Measurements from ENCODE around the gene TMEM132C.

The TMEM132C gene

DNA sequence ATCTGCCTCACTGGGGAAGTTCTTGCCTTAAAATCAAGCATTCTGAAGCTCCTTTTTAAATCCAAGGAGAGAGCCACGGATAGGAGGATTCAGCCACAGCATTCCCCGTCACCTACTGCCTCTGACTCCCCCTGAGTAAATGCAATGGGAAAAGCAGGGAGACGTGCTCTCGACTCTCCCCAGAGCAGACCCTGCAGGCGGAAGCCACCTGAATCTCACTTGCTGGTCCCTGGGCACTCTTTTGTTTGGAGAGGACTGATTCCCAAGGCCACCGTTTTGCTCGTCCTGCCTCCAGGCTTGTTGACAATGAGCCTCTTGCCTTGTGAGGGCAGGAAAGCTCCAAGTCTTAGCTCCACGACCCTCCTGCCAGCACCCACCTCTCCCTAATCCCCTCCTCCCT lies 352.3 kb downstream of the TMEM132C start:
- no peak for DNase-seq

DNA sequence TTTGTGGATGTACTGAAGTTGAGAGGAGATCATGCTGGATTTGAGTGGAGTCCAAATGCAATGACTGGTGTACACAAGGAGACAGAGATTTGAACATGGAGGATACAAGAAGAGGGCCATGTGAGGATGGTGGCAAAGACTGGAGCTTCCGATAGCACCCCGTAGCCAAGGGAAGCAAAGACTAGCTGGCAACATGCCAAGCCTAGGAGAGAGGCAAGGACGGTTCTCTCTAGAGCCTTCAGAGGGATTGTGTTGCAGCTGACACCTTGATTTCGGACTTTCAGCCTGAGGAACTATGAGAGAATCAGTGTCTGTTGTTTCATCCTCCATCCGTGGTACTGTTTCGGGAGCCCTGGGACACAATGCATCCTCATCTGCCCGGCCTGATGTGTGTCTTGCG lies 354.3 kb downstream of the TMEM132C start:
- no peak for DNase-seq

DNA sequence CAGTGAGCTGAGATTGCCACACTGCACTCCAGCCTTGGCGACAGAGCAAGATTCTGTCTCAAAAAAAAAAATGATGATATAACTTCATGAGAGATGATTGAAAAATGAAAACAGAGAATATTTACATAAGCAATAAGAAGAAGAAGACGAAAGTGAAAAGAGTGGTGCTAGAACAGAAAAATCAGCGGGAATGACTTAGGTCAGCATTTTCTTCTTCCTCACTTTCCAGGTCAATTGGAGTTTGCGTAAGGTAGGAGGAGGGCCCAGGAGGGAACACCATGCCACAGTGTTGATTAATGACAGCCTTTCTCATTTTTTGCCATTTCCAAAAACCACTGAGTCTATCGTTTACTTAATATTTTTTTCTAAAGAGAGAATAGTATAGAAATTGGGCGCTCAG lies 356.8 kb downstream of the TMEM132C start:
- no peak for DNase-seq

DNA sequence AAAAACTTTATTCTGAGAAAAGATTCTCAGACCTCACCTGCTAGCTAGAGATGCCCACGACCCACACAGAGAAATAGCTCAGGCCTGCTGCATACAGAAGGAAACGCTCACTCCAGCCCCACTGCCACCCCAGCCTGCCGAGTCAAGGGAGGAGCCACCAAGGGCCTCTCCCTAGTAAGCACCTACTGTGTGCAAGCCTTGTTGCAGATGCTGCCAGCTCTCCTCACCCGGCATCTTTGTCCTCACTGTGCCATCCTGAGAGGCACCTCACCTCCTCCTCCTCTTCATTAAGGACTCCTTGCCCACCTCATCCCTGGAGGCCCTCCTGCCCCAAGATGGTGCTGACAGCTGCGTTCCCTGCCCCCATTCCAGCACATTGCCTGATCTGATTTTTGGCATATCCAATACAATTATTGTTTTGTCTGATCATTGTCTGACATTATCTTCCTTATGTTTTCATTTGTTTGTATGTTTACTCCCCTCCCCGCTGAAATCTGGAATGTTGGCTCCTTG lies 359.9 kb downstream of the TMEM132C start:
- no peak for DNase-seq

DNA sequence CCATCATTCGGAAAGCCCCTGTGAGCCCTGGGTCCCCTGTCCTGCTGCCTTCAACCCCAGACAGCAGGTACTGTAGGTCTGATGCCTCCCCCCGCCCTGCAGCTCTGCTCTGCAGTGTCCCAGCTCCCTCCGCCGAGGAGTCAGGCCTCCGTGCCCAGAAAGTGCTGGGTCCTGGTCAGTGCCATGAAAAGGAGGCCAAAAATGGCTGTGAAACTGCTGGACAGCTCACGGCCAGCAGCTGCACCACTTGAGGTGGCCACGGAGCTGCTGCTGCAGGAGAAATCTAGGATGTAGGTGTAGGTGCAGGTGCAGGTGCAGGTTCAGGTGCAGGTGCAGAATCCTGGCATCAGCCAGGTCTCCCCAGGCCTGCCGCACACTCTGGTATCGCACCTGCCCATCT lies 360.7 kb downstream of the TMEM132C start:
- no peak for DNase-seq

DNA sequence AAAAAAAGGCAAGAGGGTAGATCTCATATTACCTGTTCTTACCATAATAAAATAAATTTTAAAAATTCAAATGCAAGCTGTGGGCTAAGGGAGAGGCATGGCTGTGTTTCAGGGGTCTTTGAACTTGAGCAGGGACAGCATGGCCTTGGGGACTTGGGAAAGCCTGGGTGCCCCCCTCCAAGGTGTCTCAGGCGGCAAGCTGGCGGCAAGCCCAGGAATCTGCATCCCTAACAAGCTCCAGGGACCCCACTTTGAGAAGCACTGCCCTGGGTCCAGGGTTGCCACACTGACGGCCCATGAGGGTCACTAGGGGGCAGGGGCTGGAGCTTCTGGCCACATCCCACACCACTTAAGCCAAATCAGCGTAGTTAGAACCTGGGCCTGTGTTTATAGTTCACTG lies 363.0 kb downstream of the TMEM132C start:
- DNase-seq: no peak

DNA sequence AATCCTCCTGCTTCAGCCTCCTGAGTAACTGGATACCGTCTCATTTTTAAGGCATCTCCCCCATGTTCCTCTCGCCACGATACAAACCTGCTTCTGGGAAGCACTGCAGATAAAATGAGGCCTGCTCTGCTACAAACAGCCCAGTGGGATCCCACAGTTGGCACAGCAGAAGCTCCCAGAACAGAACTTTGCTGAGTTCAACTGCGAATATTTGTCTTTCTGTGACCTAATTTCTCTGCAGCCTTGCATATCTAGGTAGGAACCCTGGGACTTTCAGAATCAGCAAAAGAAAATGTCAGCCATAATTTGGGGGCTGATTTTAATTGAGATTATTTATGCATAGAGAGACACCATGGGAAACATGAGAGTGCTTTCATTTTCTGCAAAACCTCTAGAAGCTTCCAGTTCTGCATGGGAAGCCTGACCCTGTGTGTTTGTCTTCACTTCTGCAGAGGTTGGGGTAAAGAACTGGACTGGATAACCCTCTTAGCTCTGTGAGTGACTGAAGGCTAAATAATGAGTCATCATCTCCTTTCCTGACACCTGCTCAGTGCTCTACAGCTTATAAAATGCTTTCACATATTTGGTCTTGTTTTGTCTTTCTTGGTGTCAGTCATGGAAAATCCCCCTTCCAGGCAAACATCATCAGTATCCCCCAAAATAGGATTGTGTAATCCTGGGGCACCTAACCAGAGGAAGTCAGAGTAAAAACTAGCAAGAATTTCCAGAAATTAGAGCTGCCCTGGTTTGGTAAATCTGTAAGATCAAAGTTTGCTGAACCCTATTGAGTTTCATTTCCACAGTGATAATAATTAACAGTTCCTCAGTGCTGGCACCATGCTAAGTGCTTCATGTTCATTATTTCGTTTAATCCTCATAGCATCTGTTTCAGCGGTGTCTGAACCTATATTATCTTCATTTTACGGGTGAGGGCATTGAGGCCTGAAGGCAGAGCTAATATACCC lies 371.0 kb downstream of the TMEM132C start:
- DNase-seq: no peak

DNA sequence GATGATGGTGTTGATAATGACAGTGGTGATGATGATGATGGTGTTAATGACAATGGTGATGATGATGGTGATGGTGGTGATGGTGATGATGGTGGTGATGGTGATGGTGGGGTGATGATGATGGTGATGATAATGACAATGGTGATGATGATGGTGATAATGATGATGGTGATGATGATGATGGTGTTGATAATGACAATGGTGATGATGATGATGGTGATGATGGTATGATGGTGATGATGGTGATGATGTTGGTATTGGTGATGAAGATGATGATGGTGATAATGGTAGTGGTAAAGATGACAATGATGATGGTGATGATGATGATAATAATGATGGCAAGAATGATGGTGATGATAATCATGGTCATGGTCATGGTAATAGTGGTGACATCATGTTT lies 372.1 kb downstream of the TMEM132C start:
- no peak for DNase-seq

DNA sequence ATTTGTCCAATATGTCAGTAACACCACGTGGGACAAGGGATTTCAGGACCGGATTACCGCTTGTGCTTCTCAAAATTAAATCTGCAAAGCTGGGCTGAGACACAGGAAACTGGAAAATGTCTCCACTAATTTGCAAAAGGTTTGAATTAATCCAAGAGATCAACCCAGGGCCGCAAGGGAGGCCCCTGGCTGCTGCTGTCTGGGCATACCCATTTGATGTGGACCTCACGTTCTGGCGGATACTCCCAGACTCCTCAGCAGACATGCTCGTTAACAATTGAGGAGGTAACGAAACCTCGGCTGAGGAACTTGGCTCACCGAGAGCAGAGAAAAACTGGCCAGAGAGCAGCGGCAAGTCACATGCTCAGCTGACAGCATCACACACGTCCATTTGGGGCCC lies 376.2 kb downstream of the TMEM132C start:
- DNase-seq: no peak

DNA sequence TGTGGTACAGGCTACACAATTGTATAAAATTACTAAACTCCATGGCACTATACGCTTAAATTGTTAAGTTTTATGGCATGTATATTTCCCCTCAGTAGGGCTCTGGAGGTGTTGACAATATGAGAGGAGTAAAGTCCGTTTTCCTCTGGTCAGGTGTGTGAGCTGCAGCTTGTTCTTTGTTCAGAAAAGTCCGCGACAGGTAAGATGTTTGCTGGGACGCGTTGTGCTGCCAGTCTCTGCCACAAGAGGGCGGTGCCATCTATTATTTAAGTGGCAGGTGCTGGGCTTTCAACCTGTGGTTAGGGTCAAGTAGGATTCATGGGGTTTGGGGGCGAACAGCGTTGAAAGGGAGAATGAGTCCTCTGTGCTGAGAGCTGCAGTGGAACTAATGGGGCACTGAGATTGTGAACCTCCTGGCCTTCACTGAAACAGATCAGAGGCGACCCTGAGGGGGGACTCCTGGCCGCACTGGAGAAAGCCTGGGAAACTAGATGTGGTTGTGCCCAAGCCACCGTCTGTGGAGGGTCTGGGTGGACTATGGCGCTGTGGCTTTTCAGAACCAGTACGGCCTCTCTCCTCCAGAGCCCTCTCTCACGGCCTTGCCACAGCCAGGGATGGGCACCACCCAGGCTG lies 377.8 kb downstream of the TMEM132C start:
- DNase-seq: no peak

DNA sequence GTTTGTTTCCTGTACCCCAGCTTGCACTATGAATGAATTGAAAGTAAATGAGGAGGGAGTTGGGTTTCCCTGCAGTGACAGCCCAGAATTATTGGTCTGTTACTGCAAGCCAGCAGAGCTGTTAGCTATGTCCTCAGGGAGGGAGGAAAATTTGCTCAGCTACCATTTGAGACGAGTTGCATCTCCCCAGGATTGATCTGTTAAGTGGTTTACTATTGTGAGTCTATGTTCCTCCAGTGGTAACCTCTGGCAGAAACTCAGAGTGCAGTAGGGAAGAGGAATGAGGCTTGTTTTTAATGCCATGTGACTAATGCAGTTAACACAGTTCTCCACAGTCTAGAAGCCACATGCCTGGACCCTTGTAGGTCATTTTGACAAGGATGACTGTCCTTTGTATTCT lies 382.9 kb downstream of the TMEM132C start:
- no peak for DNase-seq

DNA sequence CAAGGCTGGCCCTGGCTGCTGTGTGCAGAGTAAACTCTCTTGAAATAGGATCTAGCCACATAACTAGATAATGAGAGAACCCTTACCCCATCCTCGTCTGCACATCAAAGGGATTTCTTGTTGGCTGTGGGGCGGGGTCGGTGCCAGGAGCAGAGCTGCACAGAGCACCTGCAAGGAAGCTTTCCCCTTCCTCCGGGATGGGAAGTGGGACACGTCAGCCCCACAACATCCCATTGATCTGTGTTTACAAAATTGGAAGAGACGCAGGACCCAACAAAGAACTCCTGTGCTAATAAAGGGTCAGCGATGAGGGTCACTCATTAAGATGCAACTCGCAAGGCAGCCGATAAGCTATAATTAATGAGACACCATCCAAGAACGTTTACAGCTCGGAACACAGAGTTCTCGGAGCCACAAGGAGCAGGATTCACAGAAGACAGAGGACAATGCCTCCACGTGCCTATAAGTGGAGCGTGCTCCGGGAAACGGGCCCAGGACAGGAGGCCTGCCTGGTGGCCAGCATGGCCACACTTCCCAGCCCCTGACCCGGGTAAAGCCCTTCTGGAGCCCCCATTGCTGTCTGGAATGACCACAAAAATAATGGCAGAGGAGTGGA lies 385.3 kb downstream of the TMEM132C start:
- DNase-seq: no peak

DNA sequence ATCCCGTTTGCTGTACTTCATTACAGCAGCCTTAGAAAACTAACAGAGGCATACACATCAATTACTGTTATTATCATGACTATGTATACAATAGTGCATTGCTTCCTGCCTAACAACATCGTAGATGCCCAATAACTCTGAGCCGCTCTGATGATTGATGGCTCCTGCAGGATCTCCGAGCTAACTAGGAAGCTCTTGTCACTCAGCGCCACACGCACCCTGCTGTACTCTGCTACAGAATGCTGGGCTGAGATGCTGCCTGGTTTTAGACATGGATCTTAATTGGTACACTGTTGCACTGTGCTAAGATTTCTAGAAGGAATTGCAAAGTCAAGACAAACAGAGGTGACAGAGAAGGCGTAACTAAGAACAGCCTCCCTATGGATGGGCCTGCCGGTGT lies 387.5 kb downstream of the TMEM132C start:
- no peak for DNase-seq

DNA sequence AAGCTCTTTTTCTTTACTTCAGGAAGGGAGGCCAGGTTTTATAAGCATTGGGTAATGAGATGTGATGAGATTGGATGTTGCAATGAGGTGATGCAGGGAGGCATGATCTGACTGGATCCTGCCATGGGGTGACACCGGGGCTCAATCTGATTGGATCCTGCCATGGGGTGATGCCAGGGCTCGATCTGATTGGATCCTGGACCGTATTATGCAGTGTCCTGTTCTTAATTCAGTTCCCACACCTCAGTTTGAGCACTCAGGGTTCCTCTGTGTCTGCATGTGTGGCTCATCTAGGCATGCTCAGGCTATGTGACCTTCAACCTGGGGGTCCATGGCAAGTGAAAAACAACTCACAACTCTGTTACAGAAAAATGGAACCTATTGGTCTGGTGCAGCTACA lies 390.4 kb downstream of the TMEM132C start:
- no peak for DNase-seq

DNA sequence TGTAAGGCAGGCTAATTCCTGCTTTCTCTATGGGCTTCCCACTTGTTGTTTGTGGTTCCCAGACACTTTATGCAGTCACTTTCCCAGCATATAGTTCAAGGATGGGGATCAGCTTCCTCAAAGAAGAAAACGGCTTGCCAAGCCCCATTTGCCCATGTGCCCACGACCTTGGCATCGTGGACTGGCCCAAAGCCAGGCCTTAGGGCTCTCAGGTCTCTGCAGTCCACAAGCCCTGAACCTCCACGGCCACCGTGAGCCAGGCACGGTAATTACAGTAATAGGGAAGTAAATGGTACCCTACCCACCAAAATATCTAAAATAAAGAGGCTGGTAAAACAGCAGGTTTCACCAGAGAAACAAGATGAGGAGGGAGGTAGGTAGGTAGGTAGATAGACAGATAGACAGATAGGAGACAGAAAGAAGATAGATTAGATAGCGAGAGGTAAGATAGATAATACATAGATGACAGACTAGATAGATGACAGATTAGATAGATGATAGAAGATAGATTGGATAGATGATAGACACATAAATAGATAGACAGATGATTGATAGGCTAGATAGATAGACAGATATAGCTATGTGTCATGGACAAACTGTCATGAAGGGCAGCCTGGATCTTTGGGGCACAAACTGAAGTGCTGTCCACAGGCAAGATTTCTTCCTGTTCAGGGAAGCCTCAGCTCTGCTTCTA lies 393.7 kb downstream of the TMEM132C start:
- DNase-seq: no peak

DNA sequence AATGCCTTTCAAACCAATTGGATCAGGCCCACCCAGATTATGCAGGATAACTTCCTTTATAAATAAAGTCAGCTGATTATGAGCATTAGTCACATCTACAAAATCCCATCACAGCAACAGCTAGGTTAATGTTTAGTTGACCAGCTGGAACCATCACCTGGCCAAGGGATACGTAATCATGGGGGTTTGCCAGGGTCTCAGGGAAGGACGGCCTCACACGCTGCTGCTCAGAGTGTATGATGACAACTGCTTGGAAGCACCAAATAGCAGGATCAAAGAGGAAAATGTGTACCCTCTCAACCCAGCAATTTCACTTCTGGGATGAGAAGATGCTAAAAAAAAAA lies 394.2 kb downstream of the TMEM132C start:
- DNase-seq: no peak

DNA sequence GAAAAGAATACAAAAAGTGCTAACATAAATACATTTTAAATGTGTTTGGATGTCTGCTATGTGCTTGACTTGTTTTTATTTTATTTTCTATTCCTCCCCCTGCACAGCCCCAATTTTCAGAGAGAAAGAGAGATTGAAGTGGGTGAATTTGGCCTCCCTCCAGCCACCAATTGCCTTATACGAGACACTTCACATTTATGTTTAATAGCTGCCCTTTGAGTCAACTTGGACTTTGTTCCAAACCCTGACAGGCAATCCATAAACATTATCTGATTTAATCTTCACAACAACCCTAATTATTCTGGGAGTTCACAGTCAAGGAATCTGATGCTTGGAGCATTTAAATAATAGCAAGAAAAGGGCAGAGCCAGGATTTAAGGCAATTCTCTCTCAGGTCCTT lies 395.1 kb downstream of the TMEM132C start:
- DNase-seq: no peak

DNA sequence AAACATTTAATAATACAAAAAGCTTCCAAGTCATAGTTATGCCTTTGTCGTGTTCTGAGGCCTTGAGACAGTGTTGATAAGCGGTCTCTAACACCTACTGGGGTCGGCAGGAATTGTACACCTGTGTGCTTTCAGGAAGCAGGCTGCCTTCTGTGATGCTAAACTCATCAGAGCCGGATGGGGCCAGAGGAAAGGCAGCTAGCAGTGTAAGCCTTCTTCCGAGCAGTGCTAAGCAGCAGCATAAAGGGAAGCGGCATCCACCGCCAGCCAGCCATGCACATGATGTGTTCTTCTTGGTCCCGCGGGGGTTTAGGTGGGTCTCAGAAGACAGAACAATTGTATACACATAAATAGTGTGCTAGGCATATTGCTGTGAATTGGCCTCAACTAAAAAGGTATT lies 397.5 kb downstream of the TMEM132C start:
- no peak for DNase-seq

DNA sequence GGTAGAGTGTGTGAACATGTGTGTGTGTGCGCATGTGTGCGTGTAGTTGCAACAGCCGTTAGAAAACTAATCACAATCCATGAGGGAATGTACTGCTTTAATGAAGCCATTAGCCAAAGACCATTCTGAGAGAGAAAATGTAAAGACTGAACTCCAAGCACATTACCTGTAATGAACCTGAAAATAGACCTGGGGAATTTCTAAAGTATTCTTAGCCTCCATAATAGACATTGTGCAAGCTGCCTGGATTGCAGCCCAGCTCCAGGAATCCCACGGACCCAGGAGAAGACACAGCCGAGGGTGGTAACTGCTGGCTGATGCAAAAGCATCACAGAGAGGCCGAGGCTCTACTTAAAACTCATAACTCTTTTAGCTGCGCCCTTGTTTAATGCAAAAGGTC lies 400.2 kb downstream of the TMEM132C start:
- no peak for DNase-seq

DNA sequence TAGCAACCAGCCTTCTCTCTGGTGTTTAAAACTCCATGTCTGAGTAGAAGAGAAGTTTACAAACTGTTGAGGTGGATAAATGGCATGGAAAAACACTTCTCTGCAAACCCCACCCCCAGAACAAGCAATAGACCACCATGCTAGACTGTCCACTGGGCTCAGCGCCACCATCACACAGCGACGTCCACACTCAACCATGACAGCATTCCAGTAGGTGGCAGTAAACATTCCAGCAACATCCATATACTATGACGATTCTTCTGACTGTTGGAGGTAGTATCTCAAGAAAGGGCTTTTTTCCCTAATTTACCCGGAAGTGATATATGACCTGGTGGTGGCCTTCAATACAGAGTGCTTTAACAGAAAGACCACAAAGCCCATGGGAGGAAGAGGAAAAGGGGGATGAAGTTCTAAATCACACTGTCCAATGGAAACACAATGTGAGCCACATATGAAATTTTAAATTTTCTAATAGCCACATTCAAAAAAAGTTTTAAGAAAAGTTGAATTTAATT lies 404.6 kb downstream of the TMEM132C start:
- no peak for DNase-seq

DNA sequence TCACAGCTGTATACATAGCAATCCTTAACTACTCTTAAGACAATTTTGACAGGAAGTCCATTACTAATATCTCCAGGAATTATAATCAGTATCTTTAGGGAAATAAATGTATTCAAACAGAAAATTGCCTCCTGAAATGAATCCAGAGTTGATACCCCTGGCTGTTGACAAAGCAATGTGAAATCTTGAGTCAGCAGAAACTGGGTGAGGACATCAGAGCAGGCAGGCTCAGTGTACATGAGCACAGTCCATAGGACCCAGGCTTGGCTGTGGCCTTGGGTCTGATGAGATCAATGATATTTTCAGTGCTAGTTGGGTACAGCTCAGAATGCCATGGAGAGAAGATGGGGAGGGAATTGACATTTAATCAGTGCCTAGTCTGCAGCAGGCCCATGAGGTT lies 405.5 kb downstream of the TMEM132C start:
- no peak for DNase-seq

DNA sequence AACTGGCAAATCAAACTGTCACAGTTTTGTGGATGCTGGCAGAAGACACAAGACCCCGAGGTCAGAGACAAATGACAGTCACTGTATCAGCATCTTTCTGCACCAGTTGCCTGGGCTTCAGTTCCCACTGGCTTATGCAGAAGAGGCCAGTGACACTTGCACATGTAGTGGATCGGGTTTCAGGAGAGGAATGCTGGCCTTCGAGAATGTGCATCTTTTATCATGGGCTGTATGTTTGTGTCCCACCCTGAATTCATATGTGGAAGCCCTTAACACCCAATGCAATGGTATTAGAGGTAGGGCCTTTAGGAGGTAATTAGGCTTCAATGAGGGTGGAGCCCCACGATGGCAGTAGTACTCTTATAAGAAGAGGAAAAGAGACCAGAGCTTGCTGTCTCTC lies 405.9 kb downstream of the TMEM132C start:
- no peak for DNase-seq

DNA sequence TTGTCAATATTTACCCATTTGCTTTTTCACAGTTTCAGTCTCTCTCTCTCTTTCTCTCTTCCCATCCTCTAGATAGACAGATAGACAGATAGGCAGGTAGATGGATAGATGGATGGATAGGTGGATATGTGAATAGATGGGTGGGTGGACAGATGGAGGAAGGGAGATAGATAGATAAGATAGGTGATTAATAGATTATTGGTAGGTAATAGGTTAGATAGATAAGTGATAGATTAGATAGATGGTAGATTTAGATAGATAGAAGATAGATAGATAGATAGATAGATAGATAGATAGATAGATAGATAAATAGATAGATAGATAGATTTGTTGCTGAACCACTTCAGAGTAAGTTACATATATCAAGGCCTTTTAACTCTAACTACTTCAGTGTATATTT lies 408.6 kb downstream of the TMEM132C start:
- no peak for DNase-seq
